Caco-2 (cell line): Measurements from ENCODE around the gene FOXP1. TPM values are rescaled to one million over a fixed set of nuclear protein-coding genes. Genes with fewer than 3 reads are reported as not detected.

Experiments used
- BruUV-seq: library from RNA; stranded (reverse); fragments of 400-500 nt; replicated peaks from 2 replicates; lab custom pipeline; 2021; lab: Mats Ljungman, UMichigan
- CTCF ChIA-PET: fragments of 300-600 bp; sonication (Branson Sonifier 250); formaldehyde crosslinking; loops from one replicate; lab custom pipeline; 2022; ENCODE audit warnings: antibody characterized with exemption; lab: Charles Lee
- POLR2A ChIA-PET: fragments of 300-600 bp; sonication (Branson Sonifier 250); formaldehyde crosslinking; loops from one replicate; lab custom pipeline; 2022; ENCODE audit warnings: antibody characterized with exemption; lab: Charles Lee
- DNase-seq, 2 experiments: peaks; one replicate each; pipeline versions ENCODE4 v3.0.0 to v3.0.0-alpha.2; 2020 to 2022
- H3K27me3 ChIP-seq: replicated peaks from 2 replicates; pipeline ENCODE4 v1.6.0; 2011; ENCODE audit warnings: low read length; ENCODE audit not compliant: control insufficient read depth, insufficient read depth
- H3K36me3 ChIP-seq: 2 replicates; pipeline ENCODE4 v1.5.1; 2011; ENCODE audit warnings: low read length; ENCODE audit not compliant: control insufficient read depth, insufficient read depth
- H3K4me1 ChIP-seq: fragments of 250-450 bp; sonication (Bioruptor Pico); 2 replicates; pipeline ENCODE4 v1.5.1; 2020; ENCODE audit warnings: mild to moderate bottlenecking
- H3K4me3 ChIP-seq: 2 replicates; pipeline ENCODE4 v1.5.1; 2011; ENCODE audit warnings: low read depth, mild to moderate bottlenecking, control low read depth, low read length
- H3K9me3 ChIP-seq: fragments of 250-450 bp; sonication (Bioruptor Pico); 2 replicates; pipeline ENCODE4 v1.5.1; 2020; ENCODE audit warnings: mild to moderate bottlenecking, moderate library complexity
- H3K27ac Mint-ChIP-seq: one replicate; pipeline ENCODE4 v1.8.0; 2022; ENCODE audit warnings: mixed read lengths; ENCODE audit not compliant: unreplicated experiment
- H3K27me3 Mint-ChIP-seq: one replicate; pipeline ENCODE4 v1.8.0; 2022; ENCODE audit warnings: mixed read lengths; ENCODE audit not compliant: insufficient read depth, unreplicated experiment
- H3K36me3 Mint-ChIP-seq: one replicate; pipeline ENCODE4 v1.8.0; 2022; ENCODE audit warnings: mild to moderate bottlenecking, mixed read lengths; ENCODE audit not compliant: insufficient read depth, unreplicated experiment
- H3K4me1 Mint-ChIP-seq: one replicate; pipeline ENCODE4 v1.8.0; 2022; ENCODE audit warnings: low read depth, mixed read lengths; ENCODE audit not compliant: unreplicated experiment
- H3K4me3 Mint-ChIP-seq: one replicate; pipeline ENCODE4 v1.8.0; 2022; ENCODE audit warnings: mild to moderate bottlenecking, moderate library complexity, mixed read lengths; ENCODE audit not compliant: unreplicated experiment
- H3K9me3 Mint-ChIP-seq: one replicate; pipeline ENCODE4 v1.8.0; 2022; ENCODE audit warnings: mixed read lengths; ENCODE audit not compliant: unreplicated experiment
- CTCF ChIP-seq, 2 experiments: fragments of 200-600 bp in 1 of 2; IDR thresholded peaks; 1 replicate in 1 of 2; 2 replicates in 1 of 2; pipeline versions ENCODE4 v1.5.1 to v1.8.0; 2011 to 2022; ENCODE audit warnings: antibody characterized with exemption in 1 of 2, control low read depth in 1 of 2, inconsistent platforms in 1 of 2, low read depth in 1 of 2, low read length in 1 of 2, mild to moderate bottlenecking in 1 of 2, moderate library complexity in 1 of 2; ENCODE audit not compliant: insufficient read depth in 1 of 2, severe bottlenecking in 1 of 2, unreplicated experiment in 1 of 2
- intact Hi-C: fragments of 100-400 bp; cut with micrococcal nuclease; formaldehyde crosslinking; loops from one replicate; pipeline ENCODE4 v1.10.0; 2022; ENCODE audit not compliant: unreplicated experiment
- total RNA-seq: library from RNA; stranded (reverse); gene quantifications from 2 replicates; pipeline ENCODE4 v1.2.3, GENCODE V29; 2022

Gene FOXP1
- total RNA-seq, 1 experiment from 2014 or later = 131 TPM

- Mint-ChIP-seq H3K27ac (no peak overlapping the region), H3K36me3 (no peaks in the 10 kb centered on the region), H3K4me1 (no peaks in the 10 kb centered on the region), H3K9me3 (no peaks in the 10 kb centered on the region), H3K4me3 (no peak overlapping the region), H3K27me3 (no peaks in the 10 kb centered on the region)
- ChIA-PET CTCF (no interaction called here), POLR2A (no interaction called here)
- BruUV-seq = no TSS peak
- Histone ChIP-seq H3K9me3 (no peaks in the 10 kb centered on the region), H3K4me1 (no peaks in the 10 kb centered on the region), H3K27me3 (no peaks in the 10 kb centered on the region), H3K4me3 (no peak overlapping the region), H3K36me3 (no peaks in the 10 kb centered on the region)
- DNase-seq = no peak
- intact Hi-C loops = no loop called here
- TF ChIP-seq CTCF (IDR thresholded peaks at IDR 0.05; ENCODE audit: insufficient read depth in 1 of 2, low read depth in 1 of 2, low read length in 1 of 2, severe bottlenecking in 1 of 2, unreplicated experiment in 1 of 2) = no peak
Measured at GRCh38 chr3:71442652-71443042, 140.9 kb downstream of the FOXP1 start.

- H3K9me3 Mint-ChIP-seq = no peaks in the 10 kb centered on the region
- BruUV-seq = no TSS peak
- H3K27me3 Mint-ChIP-seq = no peaks in the 10 kb centered on the region
- Histone ChIP-seq H3K36me3 (no peaks in the 10 kb centered on the region), H3K4me3 (no peak overlapping the region), H3K9me3 (no peaks in the 10 kb centered on the region), H3K27me3 (no peaks in the 10 kb centered on the region), H3K4me1 (no peaks in the 10 kb centered on the region)
- no peak overlapping the region for H3K4me3 Mint-ChIP-seq
- no peak for TF ChIP-seq CTCF (IDR thresholded peaks at IDR 0.05; ENCODE audit: insufficient read depth in 1 of 2, low read depth in 1 of 2, low read length in 1 of 2, severe bottlenecking in 1 of 2, unreplicated experiment in 1 of 2)
- POLR2A ChIA-PET = no interaction called here
- no peaks in the 10 kb centered on the region for H3K36me3 Mint-ChIP-seq
- CTCF ChIA-PET = no interaction called here
- H3K27ac Mint-ChIP-seq = no peak overlapping the region
- no peaks in the 10 kb centered on the region for H3K4me1 Mint-ChIP-seq
- intact Hi-C loops = no loop called here
- DNase-seq = no peak
Measured at GRCh38 chr3:71441925-71442651, 141.4 kb downstream of the FOXP1 start.

GRCh38 chr3:71441217-71441924, 142.2 kb downstream of the FOXP1 start:
- Mint-ChIP-seq H3K4me3 (no peak overlapping the region), H3K9me3 (no peaks in the 10 kb centered on the region), H3K4me1 (no peaks in the 10 kb centered on the region), H3K36me3 (peaks cover 3% of the 10 kb centered on the region), H3K27me3 (no peaks in the 10 kb centered on the region), H3K27ac (no peak overlapping the region)
- POLR2A ChIA-PET = no interaction called here
- no peak overlapping the region for H3K4me3 ChIP-seq
- intact Hi-C loops = no loop called here
- no peaks in the 10 kb centered on the region for H3K4me1 ChIP-seq
- H3K9me3 ChIP-seq = no peaks in the 10 kb centered on the region
- no peak for DNase-seq
- H3K27me3 ChIP-seq = no peaks in the 10 kb centered on the region
- no peaks in the 10 kb centered on the region for H3K36me3 ChIP-seq
- CTCF ChIA-PET = interaction anchor here (0.7 kb wide), 1 partner anchor 233 kb away, joined by 5 read pairs; no protein-coding TSS in a partner anchor
- no peak for TF ChIP-seq CTCF (IDR thresholded peaks at IDR 0.05; ENCODE audit: insufficient read depth in 1 of 2, low read depth in 1 of 2, low read length in 1 of 2, severe bottlenecking in 1 of 2, unreplicated experiment in 1 of 2)
- BruUV-seq = no TSS peak
